Lung microvascular endothelial cell (primary cell): Measurements from ENCODE around the gene LZTS2. TPM values are rescaled to one million over a fixed set of nuclear protein-coding genes. Genes with fewer than 3 reads are reported as not detected.
"Not testable (repeated sequence)": the region's sequence is repeated elsewhere in the genome, so short reads cannot be mapped to it uniquely, and the experiment has no call there.

ENCODE experiments used
- DNase-seq, 2 donors: peaks; one replicate each; pipeline versions ENCODE4 v3.0.0 to v3.0.0-alpha.2; 2010; ENCODE audit warnings: low read depth in 2 of 2
- total RNA-seq: library from RNA; depleted of rRNA; stranded (reverse); fragments of >200 nt; gene quantifications from 2 replicates; pipeline ENCODE4 v1.2.1, GENCODE V29; 2014

Gene LZTS2, protein sequence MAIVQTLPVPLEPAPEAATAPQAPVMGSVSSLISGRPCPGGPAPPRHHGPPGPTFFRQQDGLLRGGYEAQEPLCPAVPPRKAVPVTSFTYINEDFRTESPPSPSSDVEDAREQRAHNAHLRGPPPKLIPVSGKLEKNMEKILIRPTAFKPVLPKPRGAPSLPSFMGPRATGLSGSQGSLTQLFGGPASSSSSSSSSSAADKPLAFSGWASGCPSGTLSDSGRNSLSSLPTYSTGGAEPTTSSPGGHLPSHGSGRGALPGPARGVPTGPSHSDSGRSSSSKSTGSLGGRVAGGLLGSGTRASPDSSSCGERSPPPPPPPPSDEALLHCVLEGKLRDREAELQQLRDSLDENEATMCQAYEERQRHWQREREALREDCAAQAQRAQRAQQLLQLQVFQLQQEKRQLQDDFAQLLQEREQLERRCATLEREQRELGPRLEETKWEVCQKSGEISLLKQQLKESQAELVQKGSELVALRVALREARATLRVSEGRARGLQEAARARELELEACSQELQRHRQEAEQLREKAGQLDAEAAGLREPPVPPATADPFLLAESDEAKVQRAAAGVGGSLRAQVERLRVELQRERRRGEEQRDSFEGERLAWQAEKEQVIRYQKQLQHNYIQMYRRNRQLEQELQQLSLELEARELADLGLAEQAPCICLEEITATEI
- 28.2 and 29.2 TPM in 2 replicates for total RNA-seq

- DNase-seq = no peak
Observed at GRCh38 chr10:100999742-101000126, at the start of gene LZTS2. LZTS2 (plus strand) TSS chr10:100999808; CDS start chr10:101002539, 2,731 bp downstream.

- DNase-seq = no peak
Observed at GRCh38 chr10:100960251-100960650, 39.4 kb upstream of the LZTS2 start.

- DNase-seq = no peak
Observed at GRCh38 chr10:100962351-100963080, 37.1 kb upstream of the LZTS2 start.

DNA sequence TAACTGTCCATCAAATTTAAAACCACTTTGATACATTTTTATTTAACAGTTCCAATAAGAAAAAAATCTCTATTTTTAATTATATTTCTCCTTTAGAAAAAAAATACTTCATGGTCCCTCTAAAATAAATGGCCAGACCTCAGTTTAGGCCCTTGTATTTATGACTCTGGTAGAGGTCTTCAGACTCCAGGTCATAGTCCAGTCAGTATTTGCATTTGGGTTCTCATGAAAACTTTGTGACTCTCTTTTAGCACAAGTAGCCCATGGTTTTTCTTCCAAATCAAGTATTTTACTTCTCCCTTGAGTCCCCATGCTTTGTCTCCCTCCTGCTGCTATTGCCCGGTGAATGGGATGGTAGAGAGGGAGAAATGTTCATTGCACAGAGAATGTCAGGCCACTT is 35.8 kb upstream of the LZTS2 start:
- DNase-seq = no peak

- no peak for DNase-seq
Observed at GRCh38 chr10:100965820-100966219, 33.8 kb upstream of the LZTS2 start.

DNA sequence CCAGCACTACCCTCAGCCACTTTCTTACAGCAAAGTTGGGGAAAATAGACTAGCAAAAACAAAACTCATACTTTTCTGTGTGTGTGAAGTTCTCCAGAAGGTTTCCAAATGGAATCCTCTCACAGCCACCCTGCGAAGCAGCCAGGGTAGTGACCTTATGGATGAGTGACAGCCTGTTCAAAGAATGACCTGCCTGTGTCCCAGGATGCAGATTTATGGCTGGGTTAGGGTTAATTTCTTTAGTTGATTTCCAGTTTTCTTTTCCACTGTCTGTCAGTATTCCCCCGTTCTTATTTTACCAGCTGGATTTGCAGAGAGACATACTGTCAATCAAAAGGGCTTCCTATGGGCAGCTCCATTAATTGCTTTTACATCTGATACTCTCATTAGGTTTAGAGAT is 32.7 kb upstream of the LZTS2 start:
- no peak for DNase-seq

- no peak for DNase-seq
Observed at GRCh38 chr10:100967332-100967731, 32.3 kb upstream of the LZTS2 start.

DNA sequence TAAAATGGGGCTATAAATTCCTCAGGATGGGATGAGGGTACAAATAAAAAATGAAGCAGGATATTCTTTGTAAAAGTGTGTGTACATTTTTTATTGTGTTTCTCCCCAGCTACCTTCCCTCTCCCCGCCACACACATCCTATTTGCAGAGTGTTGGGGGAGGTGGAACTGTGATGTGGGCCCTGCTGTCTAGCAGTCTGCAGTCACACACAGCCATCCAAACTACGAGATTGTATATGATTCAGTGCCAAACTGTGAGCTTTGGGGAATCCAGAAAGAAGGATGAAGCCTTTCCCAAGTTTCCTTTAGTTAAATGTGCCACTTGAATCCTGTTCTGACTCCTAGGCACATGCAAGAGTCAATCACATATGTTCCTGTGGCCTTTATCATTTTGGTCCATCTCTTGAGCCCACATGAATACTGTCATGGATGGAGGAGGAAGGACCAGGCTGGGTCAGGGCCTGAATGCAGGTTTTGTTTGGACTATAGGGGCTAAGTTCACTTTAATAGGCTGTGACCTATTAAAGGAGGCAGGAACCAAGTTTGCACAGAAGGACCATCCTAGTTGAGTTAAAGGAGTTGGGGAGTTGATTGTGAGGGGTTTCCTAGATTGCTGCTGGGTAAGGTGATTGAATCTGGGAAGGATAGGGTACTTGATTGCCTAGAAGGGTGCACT is 31.4 kb upstream of the LZTS2 start:
- DNase-seq = no peak

DNA sequence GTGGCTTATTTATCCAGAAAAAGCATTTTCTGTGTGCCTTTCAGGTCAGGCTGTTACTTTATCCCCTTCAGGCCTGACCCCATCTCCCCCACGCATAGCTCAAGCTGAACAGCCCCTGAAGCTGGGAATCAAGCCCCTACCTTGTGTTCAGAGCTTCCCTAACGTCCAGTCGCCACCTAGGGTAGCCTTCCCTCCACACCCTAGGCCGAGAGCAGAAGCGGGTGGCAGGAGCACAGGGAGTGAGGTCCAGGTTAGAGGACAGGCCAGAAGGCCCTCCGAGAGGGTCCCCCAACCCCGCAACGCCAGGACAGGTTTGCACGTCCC is 30.8 kb upstream of the LZTS2 start:
- DNase-seq = no peak

DNA sequence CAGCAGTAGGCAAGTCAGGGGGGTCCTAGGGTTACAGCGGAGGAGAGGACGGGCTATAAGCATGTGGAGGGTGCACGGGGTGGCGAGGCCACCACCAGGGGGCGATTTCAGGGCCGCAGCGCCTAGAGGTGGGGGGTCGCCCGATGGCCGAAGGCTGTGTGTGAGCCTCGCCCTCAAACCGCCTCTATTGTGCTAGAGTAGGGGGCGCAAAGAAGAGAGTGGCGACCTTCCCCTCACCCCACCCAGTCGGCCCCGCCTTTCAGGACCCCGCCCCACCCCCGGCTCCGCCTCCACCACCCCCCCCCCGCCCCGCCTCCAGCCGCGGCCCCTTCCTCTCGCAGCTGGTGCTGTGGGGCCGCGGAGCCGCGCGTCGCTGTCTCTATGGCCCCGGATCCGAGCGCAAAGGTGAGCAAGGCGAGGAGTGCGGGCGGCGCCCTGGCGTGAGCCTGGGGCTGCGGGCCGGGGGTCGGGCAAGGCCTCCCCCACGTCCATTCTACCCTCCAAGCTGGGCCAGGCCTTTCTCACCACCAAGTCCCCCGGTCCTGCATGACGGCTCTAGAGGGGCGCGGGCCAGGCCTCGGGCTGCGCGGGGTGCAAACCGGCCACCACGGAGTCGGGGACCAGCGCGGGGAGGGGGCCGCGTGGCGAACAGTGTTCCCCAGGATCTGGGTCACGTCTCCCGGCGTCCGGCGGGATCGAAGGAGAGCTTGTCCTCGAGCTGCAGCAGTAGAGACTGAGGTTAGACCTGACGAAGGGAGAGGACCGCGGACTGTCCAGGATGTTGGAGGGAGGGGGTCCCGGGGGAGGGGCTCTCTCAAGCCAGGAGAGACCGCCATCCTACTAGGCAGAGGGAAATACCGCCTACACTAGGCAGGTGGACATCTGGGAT is 30.2 kb upstream of the LZTS2 start, which contains the start of gene SEMA4G:
SEMA4G (plus strand) TSS at position 318 of the 889 bp plus-strand sequence. CDS start 3,409 bp downstream, outside the sequence.
- peak; percentile 29 to 56 for DNase-seq

- DNase-seq = no peak
Observed at GRCh38 chr10:100970076-100970913, 29.3 kb upstream of the LZTS2 start.

DNA sequence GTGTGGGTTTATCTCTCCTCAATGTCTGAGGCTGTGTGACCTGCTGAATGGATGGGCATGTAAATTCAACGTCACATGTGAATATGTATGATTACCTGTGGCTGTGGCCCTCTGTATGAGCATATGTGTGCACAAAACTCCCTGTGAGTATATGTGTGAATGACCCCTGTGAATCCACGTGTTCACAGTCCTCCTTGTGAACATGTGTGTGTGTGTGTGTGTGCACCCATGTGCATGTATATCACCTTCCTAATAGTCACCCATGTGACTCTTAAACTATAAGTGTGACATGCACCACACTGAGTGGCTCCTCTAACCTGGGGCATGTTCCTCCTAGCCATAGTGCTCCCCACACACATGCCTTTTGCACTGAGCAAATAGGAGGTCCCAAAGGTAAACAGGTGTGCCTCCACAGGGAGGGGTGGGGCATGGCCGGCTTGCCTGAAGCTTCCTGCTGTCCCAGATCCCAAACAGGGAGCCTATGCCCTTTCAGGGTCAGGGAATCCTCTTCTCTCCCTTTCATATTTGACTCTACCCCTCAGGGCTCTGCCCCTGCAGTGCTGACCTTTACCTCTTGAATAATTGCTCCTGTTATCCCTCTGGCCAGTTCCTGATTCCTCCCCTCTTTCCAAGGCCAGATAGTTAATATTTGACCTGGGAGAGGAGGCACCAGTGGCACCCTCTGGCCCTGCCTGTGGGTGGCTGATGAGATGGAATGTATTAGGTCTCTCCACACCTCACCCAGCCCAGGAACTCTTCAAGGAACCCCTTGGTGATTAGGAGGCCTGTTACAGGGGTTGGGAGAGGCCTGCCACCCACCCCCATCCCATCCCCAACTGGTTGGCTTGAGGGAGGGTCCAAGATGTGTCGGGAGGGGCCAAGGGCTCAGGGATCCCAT is 28.4 kb upstream of the LZTS2 start:
- no peak for DNase-seq

DNA sequence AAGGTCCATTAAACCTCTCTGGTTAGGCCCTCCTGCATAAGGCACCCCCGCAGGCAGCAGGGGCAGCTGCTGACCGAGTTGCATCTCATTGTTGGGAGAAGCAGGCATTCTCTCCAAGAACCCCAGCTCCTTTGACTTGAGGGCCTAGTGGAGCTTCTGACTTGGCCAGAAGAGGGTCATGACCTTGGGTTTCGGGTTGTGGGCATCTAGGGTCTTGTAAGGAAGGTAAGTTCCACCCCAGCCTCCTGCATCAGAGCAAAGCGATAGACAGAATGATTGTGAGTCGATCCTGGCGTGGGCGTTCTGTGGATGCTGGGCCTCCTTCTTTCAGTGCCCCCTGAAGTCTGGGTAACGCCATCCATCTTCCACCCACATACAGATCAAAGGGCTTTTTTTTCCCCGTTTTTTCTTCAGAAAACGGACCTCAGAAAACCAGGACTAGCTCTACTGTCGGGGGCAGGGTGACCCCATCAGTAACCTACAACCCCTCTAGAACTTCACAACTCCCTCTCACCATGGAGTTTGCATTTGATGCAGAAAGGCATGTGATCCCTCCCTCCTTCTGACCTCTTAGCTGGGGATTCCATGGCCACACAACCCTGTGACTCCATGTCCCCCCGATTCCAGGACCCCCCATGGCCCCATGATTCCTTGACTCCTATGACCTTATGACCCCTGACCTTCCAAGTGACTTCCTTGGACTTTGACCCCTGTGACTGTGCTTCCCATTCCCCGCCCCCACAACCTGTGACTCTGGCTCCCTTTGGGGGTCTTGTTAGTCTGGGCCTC is 27.3 kb upstream of the LZTS2 start:
- no peak for DNase-seq

DNA sequence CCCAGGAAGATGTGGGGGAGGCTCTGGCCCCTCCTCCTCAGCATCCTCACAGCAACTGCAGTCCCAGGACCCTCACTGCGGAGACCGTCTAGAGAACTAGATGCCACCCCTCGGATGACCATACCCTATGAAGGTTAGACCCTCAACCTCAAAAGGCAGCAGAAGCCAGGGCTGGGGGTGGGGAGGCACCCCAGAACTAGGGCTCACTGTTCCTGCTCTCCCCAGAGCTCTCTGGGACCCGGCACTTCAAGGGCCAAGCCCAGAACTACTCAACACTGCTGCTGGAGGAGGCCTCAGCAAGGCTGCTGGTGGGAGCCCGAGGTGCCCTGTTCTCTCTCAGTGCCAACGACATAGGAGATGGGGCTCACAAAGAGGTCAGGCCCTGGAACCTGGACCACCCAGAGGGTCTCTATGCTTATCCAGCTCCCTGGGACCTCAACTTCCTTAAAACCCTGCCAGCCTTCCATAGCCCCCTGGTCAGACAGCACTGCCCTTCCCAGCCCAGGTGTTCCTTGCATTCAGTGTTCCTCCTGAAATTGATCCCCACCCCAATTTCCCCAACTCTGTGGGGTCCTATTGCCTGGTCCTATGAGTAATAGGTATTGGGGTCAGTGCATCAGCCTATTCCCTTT is 26.6 kb upstream of the LZTS2 start:
- DNase-seq = no peak

GRCh38 chr10:100975397-100975796 is 24.2 kb upstream of the LZTS2 start:
- not testable (repeated sequence) for DNase-seq

GRCh38 chr10:100976906-100977305 is 22.7 kb upstream of the LZTS2 start:
- no peak for DNase-seq

- no peak for DNase-seq
Observed at GRCh38 chr10:100977436-100977835, 22.2 kb upstream of the LZTS2 start.
